Muscle layer of duodenum (tissue), 2 donors: ENCODE results near the gene LRP5.
A peak's percentile ranks its signal among the peaks of the same experiment; 100 is the strongest.

Experiments
- H3K27ac ChIP-seq: one replicate; pipeline ENCODE4 v1.7.0; 2013; ENCODE audit warnings: mild to moderate bottlenecking, low read length
- H3K27me3 ChIP-seq: one replicate; pipeline ENCODE4 v1.7.0; 2013; ENCODE audit warnings: low read depth, mild to moderate bottlenecking, control low read depth, low read length
- H3K36me3 ChIP-seq, 2 donors: one replicate each; pipeline ENCODE4 v1.7.0; 2013; ENCODE audit warnings: low read length in 2 of 2, control low read depth in 1 of 2, mild to moderate bottlenecking in 1 of 2; ENCODE audit not compliant: insufficient read depth in 2 of 2, control insufficient read depth in 1 of 2
- H3K4me1 ChIP-seq, 2 donors: one replicate each; pipeline ENCODE4 v1.7.0; 2013; ENCODE audit warnings: low read length in 2 of 2, mild to moderate bottlenecking in 2 of 2, control low read depth in 1 of 2, moderate library complexity in 1 of 2; ENCODE audit not compliant: insufficient read depth in 2 of 2, control insufficient read depth in 1 of 2
- H3K4me3 ChIP-seq, 2 donors: one replicate each; pipeline ENCODE4 v1.7.0; 2013; ENCODE audit warnings: low read length in 2 of 2, low read depth in 1 of 2, mild to moderate bottlenecking in 1 of 2
- H3K9me3 ChIP-seq, 2 donors: one replicate each; pipeline ENCODE4 v1.7.0; 2013; ENCODE audit warnings: low read length in 2 of 2, control low read depth in 1 of 2, mild to moderate bottlenecking in 1 of 2; ENCODE audit not compliant: control insufficient read depth in 1 of 2
- donor health status: healthy.

Gene LRP5

GRCh38 chr11:68459886-68460740 is 147.7 kb downstream of the LRP5 start:
- H3K4me3 ChIP-seq: peak overlapping the region; percentile 69 to 85
- peak overlapping the region; percentile 72 for H3K27ac ChIP-seq
- H3K4me1 ChIP-seq: peaks cover 0 to 35% of the 10 kb centered on the region in 2 donors
- H3K36me3 ChIP-seq: no peaks in the 10 kb centered on the region
- no peaks in the 10 kb centered on the region for H3K9me3 ChIP-seq
- H3K27me3 ChIP-seq: no peaks in the 10 kb centered on the region

- peak within 1 kb of the TSS; percentile 79 for H3K27ac ChIP-seq
- no peaks in the 10 kb centered on the region for H3K9me3 ChIP-seq
- H3K36me3 ChIP-seq: no peaks in the 10 kb centered on the region
- peak within 1 kb of the TSS; percentile 73 to 85 for H3K4me3 ChIP-seq
- H3K4me1 ChIP-seq: peaks cover 0 to 44% of the 10 kb centered on the region in 2 donors
- H3K27me3 ChIP-seq: no peaks in the 10 kb centered on the region
Measured at GRCh38 chr11:68460741-68461574, 148.6 kb downstream of the LRP5 start, which contains the start of gene PPP6R3. Gene PPP6R3, plus strand, starts transcription at chr11:68460752. Its CDS starts 76,913 bp downstream, at chr11:68537665.

GRCh38 chr11:68461575-68461917 is 149.2 kb downstream of the LRP5 start:
- Histone ChIP-seq H3K27ac (peak overlapping the region; percentile 79), H3K9me3 (no peaks in the 10 kb centered on the region), H3K27me3 (no peaks in the 10 kb centered on the region), H3K4me3 (peak overlapping the region; percentile 73 to 85), H3K4me1 (peaks cover 0 to 48% of the 10 kb centered on the region in 2 donors), H3K36me3 (no peaks in the 10 kb centered on the region)

DNA sequence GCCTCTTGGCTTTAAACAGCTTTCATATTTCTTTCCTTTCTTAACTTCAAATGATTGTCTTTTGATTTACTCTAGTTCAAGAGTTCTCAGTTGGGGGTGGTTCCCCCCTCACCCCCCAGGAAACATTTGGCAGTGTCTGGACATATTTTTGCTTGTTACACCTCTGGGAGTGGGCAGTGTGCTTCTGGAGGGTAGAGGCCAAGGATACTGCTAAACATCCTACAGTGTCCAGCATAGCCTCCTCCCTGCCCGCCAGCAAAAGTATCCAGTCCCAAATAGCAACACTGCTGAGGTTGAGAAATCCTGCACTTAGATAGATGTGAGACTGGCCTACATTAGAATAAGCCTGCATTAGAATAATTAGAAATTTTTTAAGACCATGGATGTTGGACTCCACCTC is 151.3 kb downstream of the LRP5 start:
- no peak overlapping the region for H3K27ac ChIP-seq
- H3K4me1 ChIP-seq: peaks cover under 1 to 62% of the 10 kb centered on the region in 2 donors
- H3K9me3 ChIP-seq: no peaks in the 10 kb centered on the region
- H3K36me3 ChIP-seq: no peaks in the 10 kb centered on the region
- H3K27me3 ChIP-seq: no peaks in the 10 kb centered on the region
- no peak overlapping the region for H3K4me3 ChIP-seq

GRCh38 chr11:68467201-68467834 is 154.9 kb downstream of the LRP5 start:
- no peaks in the 10 kb centered on the region for H3K27me3 ChIP-seq
- H3K4me1 ChIP-seq: peaks cover 20 to 91% of the 10 kb centered on the region in 2 donors
- no peak overlapping the region for H3K27ac ChIP-seq
- no peaks in the 10 kb centered on the region for H3K9me3 ChIP-seq
- H3K36me3 ChIP-seq: peaks cover 0 to 4% of the 10 kb centered on the region in 2 donors
- H3K4me3 ChIP-seq: no peak overlapping the region

DNA sequence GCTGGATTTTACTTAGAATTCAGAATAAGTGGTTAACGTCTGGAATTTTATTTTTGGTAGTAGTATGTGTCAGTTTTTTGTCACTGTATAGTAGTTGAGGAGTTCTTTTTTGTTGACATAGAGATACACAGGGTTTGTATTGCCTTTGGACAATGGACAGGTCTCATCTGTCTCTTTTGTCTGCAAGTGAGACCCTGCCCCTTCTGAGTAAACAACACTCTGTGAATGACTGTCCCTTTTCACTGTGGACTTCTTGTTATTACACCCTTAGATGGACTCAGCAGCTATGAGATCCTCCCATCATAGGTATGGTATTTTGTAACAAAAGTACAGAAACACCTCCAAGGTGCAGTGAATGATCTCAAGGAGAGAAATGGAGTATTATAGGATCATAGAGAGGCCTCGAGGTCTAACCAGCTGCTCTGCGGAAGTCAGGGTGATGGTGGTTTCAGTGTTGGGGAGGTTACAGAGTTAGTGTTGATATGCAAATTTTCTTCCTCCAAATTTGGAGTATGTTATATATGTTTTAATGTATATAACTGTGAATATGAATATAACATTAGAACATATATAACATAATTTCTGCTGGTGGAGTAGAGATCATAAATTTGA is 155.9 kb downstream of the LRP5 start:
- Histone ChIP-seq H3K27me3 (no peaks in the 10 kb centered on the region), H3K27ac (no peak overlapping the region), H3K9me3 (no peaks in the 10 kb centered on the region), H3K36me3 (peaks cover 0 to 4% of the 10 kb centered on the region in 2 donors), H3K4me3 (no peak overlapping the region), H3K4me1 (peaks cover 20 to 83% of the 10 kb centered on the region in 2 donors)

- Histone ChIP-seq H3K9me3 (no peaks in the 10 kb centered on the region), H3K4me1 (peaks cover 20 to 82% of the 10 kb centered on the region in 2 donors), H3K36me3 (peaks cover 0 to 4% of the 10 kb centered on the region in 2 donors), H3K4me3 (no peak overlapping the region), H3K27me3 (no peaks in the 10 kb centered on the region), H3K27ac (no peak overlapping the region)
Measured at GRCh38 chr11:68469122-68469521, 156.7 kb downstream of the LRP5 start.

GRCh38 chr11:68469642-68470041 is 157.3 kb downstream of the LRP5 start:
- Histone ChIP-seq H3K27ac (no peak overlapping the region), H3K9me3 (no peaks in the 10 kb centered on the region), H3K27me3 (no peaks in the 10 kb centered on the region), H3K4me3 (no peak overlapping the region), H3K4me1 (peaks cover 20 to 80% of the 10 kb centered on the region in 2 donors), H3K36me3 (peaks cover 0 to 4% of the 10 kb centered on the region in 2 donors)

DNA sequence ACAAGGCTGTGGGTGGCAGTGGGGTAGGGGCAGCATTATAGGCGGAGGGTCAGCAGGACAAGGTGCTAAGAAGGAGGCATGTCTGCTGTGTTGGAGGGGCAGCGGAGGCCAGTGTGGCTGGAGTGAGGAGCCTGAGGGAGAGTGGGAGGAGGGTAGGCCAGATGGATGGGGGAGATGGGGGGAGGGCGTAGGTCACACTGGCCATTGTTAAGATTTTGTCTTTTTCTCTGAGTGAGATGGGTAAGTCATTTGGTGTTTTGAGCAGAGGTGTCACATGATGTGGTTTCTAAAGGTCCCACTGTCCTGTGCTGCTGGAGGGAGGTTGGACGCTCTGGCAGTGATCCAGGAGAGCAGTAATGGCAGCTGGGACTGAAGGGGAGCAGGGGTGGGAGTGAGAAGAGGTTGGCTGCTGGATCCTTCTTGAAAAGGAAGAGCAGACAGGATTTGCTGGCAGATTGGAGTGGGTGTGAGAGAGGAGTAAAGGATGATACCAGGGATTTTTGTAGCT is 158.0 kb downstream of the LRP5 start:
- Histone ChIP-seq H3K9me3 (no peaks in the 10 kb centered on the region), H3K27ac (no peak overlapping the region), H3K36me3 (peaks cover 0 to 4% of the 10 kb centered on the region in 2 donors), H3K27me3 (no peaks in the 10 kb centered on the region), H3K4me3 (no peak overlapping the region), H3K4me1 (peaks cover 20 to 73% of the 10 kb centered on the region in 2 donors)

DNA sequence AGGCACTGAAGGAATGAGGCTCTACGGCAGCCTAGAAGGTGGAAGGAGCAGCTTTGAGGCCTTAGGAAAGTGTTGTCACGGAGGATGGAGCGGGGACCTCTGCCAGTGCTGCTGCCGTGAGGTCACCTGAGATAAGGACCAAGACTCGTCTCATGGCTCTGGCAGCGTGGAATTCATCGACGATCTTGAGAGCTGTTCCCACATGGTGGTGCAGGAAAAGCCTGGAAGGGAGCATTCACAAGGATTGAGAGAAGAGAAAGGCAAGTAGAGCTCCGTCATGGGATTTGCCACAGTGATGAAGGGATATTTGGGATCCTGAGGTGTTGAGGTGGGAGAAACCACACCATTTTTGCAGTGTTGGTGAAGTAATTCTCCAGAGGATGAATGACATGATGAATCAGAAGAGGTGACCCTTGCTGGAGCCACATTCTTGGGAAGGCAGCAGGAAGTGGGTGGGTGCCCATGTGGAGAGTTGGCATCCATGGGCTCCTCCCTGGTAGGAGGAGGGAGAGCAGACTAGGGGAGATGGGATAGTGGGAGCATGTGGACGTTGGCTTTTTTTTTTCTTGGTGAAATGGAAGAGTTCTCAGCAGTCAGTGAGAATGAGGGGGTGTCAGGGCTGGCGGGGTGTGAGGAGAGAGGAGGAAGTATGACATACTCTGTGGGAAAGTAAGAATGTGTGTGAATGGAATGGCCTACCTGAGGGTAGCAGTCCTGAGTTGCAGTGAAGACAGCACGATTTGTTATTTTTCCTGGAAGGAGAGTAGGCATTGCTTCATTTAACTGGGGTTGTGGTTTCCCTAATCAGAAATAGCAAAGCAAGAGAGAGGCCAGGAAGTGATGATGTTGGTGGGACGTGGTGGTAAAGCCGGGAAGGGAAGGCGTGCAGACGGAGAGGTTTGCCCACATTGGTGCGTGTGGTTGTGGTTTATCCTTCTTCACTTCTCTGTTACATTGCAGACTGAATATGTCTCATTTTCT is 159.3 kb downstream of the LRP5 start:
- Histone ChIP-seq H3K27me3 (no peaks in the 10 kb centered on the region), H3K27ac (no peak overlapping the region), H3K4me1 (peaks cover 20 to 63% of the 10 kb centered on the region in 2 donors), H3K36me3 (peaks cover 0 to 4% of the 10 kb centered on the region in 2 donors), H3K9me3 (no peaks in the 10 kb centered on the region), H3K4me3 (no peak overlapping the region)
